ENCODE data around the gene HDGFL3. TPM values are rescaled to one million over a fixed set of nuclear protein-coding genes. Genes with fewer than 3 reads are reported as not detected.

Gene HDGFL3
- polyA plus RNA-seq, 2 of the 4 experiments (the other 2 are of a cell fraction) = 47.4 to 91.2 TPM

DNA sequence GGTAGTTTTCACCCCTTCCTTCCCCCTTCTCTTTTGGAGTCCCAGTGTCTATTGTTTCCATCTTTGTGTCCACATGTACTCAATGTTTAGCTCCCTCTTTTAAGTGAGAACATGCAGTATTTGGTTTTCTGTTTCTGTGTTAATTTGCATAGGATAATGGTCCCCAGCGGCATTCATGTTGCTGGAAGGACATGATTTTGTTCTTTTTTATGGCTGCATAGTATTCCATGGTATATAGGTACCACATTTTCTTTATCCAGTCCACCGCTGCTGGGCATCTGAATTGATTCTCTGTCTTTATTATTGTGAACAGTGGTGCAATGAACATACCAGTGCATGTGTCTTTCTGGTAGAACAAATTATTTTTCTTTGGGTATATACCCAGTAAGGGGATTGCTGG, 7.7 kb upstream of the HDGFL3 start:
- TF ChIP-seq MYC (IDR thresholded peaks at IDR 0.05; ENCODE audit: borderline replicate concordance, low read length) = no peak
- TF ChIP-seq ZC3H11A (IDR thresholded peaks at IDR 0.05) = no peak
- TF ChIP-seq, protein P1, sequence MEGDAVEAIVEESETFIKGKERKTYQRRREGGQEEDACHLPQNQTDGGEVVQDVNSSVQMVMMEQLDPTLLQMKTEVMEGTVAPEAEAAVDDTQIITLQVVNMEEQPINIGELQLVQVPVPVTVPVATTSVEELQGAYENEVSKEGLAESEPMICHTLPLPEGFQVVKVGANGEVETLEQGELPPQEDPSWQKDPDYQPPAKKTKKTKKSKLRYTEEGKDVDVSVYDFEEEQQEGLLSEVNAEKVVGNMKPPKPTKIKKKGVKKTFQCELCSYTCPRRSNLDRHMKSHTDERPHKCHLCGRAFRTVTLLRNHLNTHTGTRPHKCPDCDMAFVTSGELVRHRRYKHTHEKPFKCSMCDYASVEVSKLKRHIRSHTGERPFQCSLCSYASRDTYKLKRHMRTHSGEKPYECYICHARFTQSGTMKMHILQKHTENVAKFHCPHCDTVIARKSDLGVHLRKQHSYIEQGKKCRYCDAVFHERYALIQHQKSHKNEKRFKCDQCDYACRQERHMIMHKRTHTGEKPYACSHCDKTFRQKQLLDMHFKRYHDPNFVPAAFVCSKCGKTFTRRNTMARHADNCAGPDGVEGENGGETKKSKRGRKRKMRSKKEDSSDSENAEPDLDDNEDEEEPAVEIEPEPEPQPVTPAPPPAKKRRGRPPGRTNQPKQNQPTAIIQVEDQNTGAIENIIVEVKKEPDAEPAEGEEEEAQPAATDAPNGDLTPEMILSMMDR (IDR thresholded peaks at IDR 0.05) = no peak
- TF ChIP-seq, protein P2, sequence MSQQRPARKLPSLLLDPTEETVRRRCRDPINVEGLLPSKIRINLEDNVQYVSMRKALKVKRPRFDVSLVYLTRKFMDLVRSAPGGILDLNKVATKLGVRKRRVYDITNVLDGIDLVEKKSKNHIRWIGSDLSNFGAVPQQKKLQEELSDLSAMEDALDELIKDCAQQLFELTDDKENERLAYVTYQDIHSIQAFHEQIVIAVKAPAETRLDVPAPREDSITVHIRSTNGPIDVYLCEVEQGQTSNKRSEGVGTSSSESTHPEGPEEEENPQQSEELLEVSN (IDR thresholded peaks at IDR 0.05; ENCODE audit: borderline replicate concordance, low read depth) = no peak
- TF ChIP-seq HOXB5 (CRISPR knock-in tag; IDR thresholded peaks at IDR 0.05) = no peak
- no peak for TF ChIP-seq NFE2L2 (conservative IDR thresholded peaks at IDR 0.05; ENCODE audit: low read length)
- TF ChIP-seq FOSL2 (IDR thresholded peaks at IDR 0.05) = no peak
- no peak for TF ChIP-seq FOSL2 (CRISPR knock-in tag; IDR thresholded peaks at IDR 0.05)
- TF ChIP-seq HDAC2 (IDR thresholded peaks at IDR 0.05) = no peak
- TF ChIP-seq NPAS2 (CRISPR knock-in tag; IDR thresholded peaks at IDR 0.05; ENCODE audit: borderline replicate concordance) = no peak
- TF ChIP-seq JUN (IDR thresholded peaks at IDR 0.05) = no peak
- TF ChIP-seq, protein P3, sequence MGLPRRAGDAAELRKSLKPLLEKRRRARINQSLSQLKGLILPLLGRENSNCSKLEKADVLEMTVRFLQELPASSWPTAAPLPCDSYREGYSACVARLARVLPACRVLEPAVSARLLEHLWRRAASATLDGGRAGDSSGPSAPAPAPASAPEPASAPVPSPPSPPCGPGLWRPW (IDR thresholded peaks at IDR 0.05) = no peak
- TF ChIP-seq JUNB (IDR thresholded peaks at IDR 0.05) = no peak
- no peak for TF ChIP-seq CBX8 (IDR thresholded peaks at IDR 0.05)
- TF ChIP-seq, protein P4, sequence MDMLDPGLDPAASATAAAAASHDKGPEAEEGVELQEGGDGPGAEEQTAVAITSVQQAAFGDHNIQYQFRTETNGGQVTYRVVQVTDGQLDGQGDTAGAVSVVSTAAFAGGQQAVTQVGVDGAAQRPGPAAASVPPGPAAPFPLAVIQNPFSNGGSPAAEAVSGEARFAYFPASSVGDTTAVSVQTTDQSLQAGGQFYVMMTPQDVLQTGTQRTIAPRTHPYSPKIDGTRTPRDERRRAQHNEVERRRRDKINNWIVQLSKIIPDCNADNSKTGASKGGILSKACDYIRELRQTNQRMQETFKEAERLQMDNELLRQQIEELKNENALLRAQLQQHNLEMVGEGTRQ (IDR thresholded peaks at IDR 0.05) = no peak
- TF ChIP-seq CBX2 (IDR thresholded peaks at IDR 0.05; ENCODE audit: borderline replicate concordance, low read depth) = no peak
- no peak for TF ChIP-seq RAD21 (conservative IDR thresholded peaks at IDR 0.05 in 1 of 2, IDR thresholded peaks at IDR 0.05 in 1 of 2)
- TF ChIP-seq RNF2 (IDR thresholded peaks at IDR 0.05; ENCODE audit: borderline replicate concordance, low read depth) = no peak
- H3K4me3 ChIP-seq = no peak overlapping the region
- H3K4me2 ChIP-seq = no peak overlapping the region
- ATAC-seq (no peak), FAIRE-seq (no peak), DNase-seq (ENCODE audit: low read depth in 1 of 2, low spot score in 1 of 2) (no peak)
- no peaks in the 10 kb centered on the region for H3K4me1 ChIP-seq
- H3K9me3 ChIP-seq = no peaks in the 10 kb centered on the region; the same call in 2 of the 3 replicates
- 61% methylated on average over 2 of the region's 2 CpGs for WGBS (ENCODE audit: missing lambda C conversion rate)
- ChIA-PET CTCF (interaction anchor here (1.3 kb wide), 1 partner anchor 166 kb away, joined by 3 read pairs; no protein-coding TSS in a partner anchor), POLR2A (no interaction called here)
- H3K27ac ChIP-seq = no peak overlapping the region

DNA sequence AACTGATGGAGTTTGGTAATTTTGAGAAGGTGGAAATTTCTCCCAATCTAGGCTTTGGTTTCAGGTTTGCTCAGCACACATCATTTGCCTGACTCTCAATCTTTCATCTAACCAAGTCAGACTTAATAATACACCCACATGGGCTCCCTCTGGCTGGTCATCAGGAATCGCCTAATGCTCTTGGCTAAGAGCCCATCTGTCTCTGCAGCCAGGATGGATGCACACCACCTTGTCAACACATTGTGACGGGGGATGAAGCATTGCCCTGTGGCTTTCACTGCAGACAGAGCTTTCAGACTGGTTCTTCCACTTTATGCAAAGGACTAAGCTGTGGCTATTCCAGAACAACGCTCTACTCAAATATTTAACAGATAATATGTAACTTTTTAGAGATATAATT, 3.0 kb upstream of the HDGFL3 start:
- no peak for TF ChIP-seq BHLHE40 (IDR thresholded peaks at IDR 0.05; ENCODE audit: low read depth, low read length)
- no peak for TF ChIP-seq MAZ (IDR thresholded peaks at IDR 0.05; ENCODE audit: borderline replicate concordance, low read depth, low read length)
- no peak for TF ChIP-seq MAFK (IDR thresholded peaks at IDR 0.05; ENCODE audit: partially characterized antibody)
- DNase-seq (ENCODE audit: low read depth in 1 of 2, low spot score in 1 of 2) (no peak), FAIRE-seq (no peak), ATAC-seq (no peak)
- 53% methylated on average over 3 of the region's 3 CpGs for WGBS (ENCODE audit: missing lambda C conversion rate)
- H3K4me1 ChIP-seq = peaks cover 4% of the 10 kb centered on the region
- no peak overlapping the region for H3K4me2 ChIP-seq
- ChIA-PET CTCF (interaction anchor here (0.9 to 1.2 kb wide), 2 partner anchors 37 to 199 kb away, joined by 3 to 5 read pairs; partner anchors contain the start of gene C15orf40), POLR2A (no interaction called here)
- H3K27ac ChIP-seq = no peak overlapping the region
- H3K4me3 ChIP-seq = no peak overlapping the region
- no peaks in the 10 kb centered on the region; the same call in 2 of the 3 replicates for H3K9me3 ChIP-seq

DNA sequence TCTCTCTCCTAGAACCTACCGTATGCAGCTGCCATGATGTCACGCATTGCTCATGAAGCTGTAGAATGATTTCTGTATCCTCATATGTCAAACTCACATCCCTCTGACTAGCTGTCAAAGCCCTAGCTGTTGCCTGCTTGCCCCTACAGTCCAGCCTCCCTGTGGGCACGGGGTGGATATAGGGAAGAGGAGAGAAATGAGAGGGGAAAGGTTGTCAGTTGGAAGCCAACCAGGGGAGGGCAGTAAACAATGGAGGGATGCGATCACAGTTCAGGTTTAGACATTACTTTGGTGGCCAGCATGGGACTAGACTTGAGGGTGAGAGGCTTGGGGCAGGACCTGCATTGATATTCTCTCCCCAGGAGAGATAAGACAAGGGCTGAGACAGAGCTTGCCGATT, 1.7 kb upstream of the HDGFL3 start:
- H3K4me1 ChIP-seq = peaks cover 17% of the 10 kb centered on the region
- WGBS (ENCODE audit: missing lambda C conversion rate) = 69% methylated on average over 5 of the region's 5 CpGs
- no peak for TF ChIP-seq HOXB13 (CRISPR knock-in tag; IDR thresholded peaks at IDR 0.05; ENCODE audit: low read depth)
- TF ChIP-seq TFCP2L1 (CRISPR knock-in tag; IDR thresholded peaks at IDR 0.05) = no peak
- TF ChIP-seq, protein P5, sequence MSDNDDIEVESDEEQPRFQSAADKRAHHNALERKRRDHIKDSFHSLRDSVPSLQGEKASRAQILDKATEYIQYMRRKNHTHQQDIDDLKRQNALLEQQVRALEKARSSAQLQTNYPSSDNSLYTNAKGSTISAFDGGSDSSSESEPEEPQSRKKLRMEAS (IDR thresholded peaks at IDR 0.05) = no peak
- TF ChIP-seq CHD4 (IDR thresholded peaks at IDR 0.05; ENCODE audit: borderline replicate concordance) = no peak
- TF ChIP-seq, protein P6, sequence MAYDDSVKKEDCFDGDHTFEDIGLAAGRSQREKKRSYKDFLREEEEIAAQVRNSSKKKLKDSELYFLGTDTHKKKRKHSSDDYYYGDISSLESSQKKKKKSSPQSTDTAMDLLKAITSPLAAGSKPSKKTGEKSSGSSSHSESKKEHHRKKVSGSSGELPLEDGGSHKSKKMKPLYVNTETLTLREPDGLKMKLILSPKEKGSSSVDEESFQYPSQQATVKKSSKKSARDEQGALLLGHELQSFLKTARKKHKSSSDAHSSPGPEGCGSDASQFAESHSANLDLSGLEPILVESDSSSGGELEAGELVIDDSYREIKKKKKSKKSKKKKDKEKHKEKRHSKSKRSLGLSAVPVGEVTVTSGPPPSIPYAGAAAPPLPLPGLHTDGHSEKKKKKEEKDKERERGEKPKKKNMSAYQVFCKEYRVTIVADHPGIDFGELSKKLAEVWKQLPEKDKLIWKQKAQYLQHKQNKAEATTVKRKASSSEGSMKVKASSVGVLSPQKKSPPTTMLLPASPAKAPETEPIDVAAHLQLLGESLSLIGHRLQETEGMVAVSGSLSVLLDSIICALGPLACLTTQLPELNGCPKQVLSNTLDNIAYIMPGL (CRISPR knock-in tag; IDR thresholded peaks at IDR 0.05; ENCODE audit: borderline replicate concordance) = no peak
- TF ChIP-seq BHLHE40 (IDR thresholded peaks at IDR 0.05; ENCODE audit: low read depth, low read length) = no peak
- TF ChIP-seq SMC3 (IDR thresholded peaks at IDR 0.05) = no peak
- no peak for TF ChIP-seq MAFK (IDR thresholded peaks at IDR 0.05; ENCODE audit: partially characterized antibody)
- no peak for TF ChIP-seq ZNF302 (CRISPR knock-in tag; IDR thresholded peaks at IDR 0.05)
- H3K9me3 ChIP-seq = no peaks in the 10 kb centered on the region
- no peak for FAIRE-seq
- ChIA-PET CTCF (interaction anchor here (1.2 to 1.5 kb wide), 5 partner anchors 11 to 227 kb away, joined by 3 to 5 read pairs (median 3); partner anchors contain the start of gene C15orf40), POLR2A (interaction anchor here (2.4 kb wide), 1 partner anchor 142 kb away, joined by 16 read pairs; the partner anchor contains the start of gene BTBD1)
- no peak overlapping the region for H3K4me2 ChIP-seq
- no peak overlapping the region for H3K27ac ChIP-seq
- ATAC-seq = peak in 1 of 2 experiments; percentile 4; a peak in 1 of 6 replicates
- H3K4me3 ChIP-seq = no peak overlapping the region
- peak in 1 of 2 experiments; percentile 26 for DNase-seq (ENCODE audit: low read depth in 1 of 2, low spot score in 1 of 2)
